DOHH2 (cell line): ENCODE results near the gene CCDC134.

Experiments
- CTCF ChIP-seq: fragments of 200-600 bp; sonication (generic); IDR thresholded peaks from one replicate; pipeline ENCODE4 v1.5.1; 2014; ENCODE audit warnings: antibody characterized with exemption, mild to moderate bottlenecking, low read depth, low read length; ENCODE audit not compliant: poor library complexity, severe bottlenecking
- EZH2phosphoT487 ChIP-seq: fragments of 200-600 bp; sonication (generic); IDR thresholded peaks from 2 replicates; pipeline ENCODE4 v1.6.1; 2017; ENCODE audit warnings: borderline replicate concordance, mild to moderate bottlenecking, antibody characterized with exemption, low read length, moderate library complexity, mixed read lengths

GRCh38 chr22:41844513-41844912 is 44.0 kb downstream of the CCDC134 start:
- TF ChIP-seq CTCF (no peak), EZH2phosphoT487 (no peak)
